Left colon (tissue), 2 donors: ENCODE data around the gene COL11A2. TPM values are rescaled to one million over a fixed set of nuclear protein-coding genes. Genes with fewer than 3 reads are reported as not detected.

Experiments
- ATAC-seq: fragments of 200-7000 bp; cut with Tn5 transposase; one replicate; pipeline ENCODE4 v1.9.1; 2020; ENCODE audit warnings: mild to moderate bottlenecking, moderate library complexity
- DNase-seq, 2 donors: peaks; one replicate each; pipeline ENCODE4 v3.0.0-alpha.2; 2020
- intact Hi-C, 2 donors: fragments of 100-400 bp; cut with DNase I in 1 of 2; cut with micrococcal nuclease in 1 of 2; formaldehyde crosslinking; loops; one replicate each; pipeline versions ENCODE4 v1.11.2 to v1.14.0; 2022; cut with DNase I, micrococcal nuclease
- total RNA-seq, 2 donors: library from RNA; stranded (reverse); fragmentation: NEBNext Ultra II Directional; extraction: Animal tissue kit (Norgen Biotek cat#: 25700); gene quantifications; one replicate each; pipeline ENCODE4 v1.2.1, GENCODE V29; 2021
- donor health status: DM: no; HTN: no; CAD: no.
- donor health status: DM: yes; HTN: yes; CAD: no.

The COL11A2 gene
- total RNA-seq, 2 donors from 2014 or later = 0.45 to 0.55 TPM

DNA sequence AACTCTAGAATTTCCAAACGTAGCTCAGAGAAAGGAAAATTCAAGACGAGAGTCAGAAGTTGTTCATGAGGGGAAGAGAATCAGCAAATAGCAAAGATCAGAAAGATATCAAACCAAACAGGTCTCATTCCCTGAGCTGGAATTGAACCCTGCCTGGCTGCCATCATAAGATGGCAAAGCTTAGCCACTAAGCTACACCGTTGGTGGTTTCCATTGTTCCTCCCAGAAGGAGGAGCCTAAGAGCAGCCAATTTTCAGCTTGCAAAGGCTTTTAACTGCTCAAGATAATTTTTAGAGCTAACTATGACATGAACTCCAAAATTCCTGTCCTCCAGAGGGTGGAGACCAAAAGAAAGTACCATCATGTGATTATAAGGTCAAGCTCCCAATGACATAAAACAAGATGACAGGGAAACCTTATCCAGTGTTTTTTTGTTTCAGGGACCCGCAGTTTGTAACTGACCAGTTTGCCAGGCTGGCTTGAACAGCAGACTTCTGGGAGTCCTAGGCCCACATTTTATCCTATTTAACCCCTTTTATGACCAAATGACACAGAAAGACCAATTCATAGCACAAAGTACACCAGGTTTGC lies 55.9 kb downstream of the COL11A2 start:
- intact Hi-C loops = no loop called here
- DNase-seq = no peak
- ATAC-seq = no peak

DNA sequence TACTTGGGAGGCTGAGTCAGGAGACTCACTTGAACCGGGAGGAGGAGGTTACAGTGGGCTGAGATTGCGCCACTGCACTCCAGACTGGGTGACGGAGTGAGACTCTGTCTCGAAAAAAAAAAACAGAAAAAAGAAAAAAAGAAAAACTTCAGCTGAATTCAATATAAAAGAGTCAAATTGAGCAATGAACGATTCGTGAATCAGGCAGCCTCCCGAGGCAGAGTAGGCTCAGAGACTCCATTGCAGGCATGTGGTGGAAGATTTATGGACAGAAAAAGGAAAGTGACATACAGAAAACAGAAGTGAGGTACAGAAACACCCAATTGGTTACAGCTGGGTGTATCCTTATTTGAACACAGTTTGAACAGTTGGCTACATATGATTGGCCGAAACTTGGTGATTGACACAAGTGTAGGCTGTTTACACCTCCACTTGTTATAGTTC lies 60.2 kb downstream of the COL11A2 start:
- ATAC-seq = no peak
- no peak for DNase-seq

DNA sequence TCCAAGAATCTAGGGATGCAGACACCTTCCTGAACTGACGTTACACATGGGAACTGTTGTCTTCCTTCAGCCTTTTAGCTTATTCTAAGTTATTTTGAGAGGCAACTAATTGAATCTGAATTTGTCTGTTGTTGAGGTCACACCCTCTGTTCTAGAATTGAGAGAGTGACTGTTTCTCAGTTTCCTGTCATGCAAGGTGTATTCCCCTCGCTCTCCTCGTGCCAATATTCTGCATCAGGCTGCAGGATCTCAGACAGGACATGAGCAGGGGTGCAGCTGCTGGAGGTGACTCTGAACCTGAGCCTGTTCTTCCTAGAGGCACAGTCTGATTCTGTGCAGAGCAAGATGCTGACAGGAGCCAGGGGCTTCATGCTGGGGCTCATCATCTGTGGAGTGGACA lies 63.9 kb downstream of the COL11A2 start:
- DNase-seq = no peak
- no peak for ATAC-seq
- intact Hi-C loops = no loop called here

More for the DNA sequence above, 60.2 kb downstream of the COL11A2 start:
- intact Hi-C loops = no loop called here

DNA sequence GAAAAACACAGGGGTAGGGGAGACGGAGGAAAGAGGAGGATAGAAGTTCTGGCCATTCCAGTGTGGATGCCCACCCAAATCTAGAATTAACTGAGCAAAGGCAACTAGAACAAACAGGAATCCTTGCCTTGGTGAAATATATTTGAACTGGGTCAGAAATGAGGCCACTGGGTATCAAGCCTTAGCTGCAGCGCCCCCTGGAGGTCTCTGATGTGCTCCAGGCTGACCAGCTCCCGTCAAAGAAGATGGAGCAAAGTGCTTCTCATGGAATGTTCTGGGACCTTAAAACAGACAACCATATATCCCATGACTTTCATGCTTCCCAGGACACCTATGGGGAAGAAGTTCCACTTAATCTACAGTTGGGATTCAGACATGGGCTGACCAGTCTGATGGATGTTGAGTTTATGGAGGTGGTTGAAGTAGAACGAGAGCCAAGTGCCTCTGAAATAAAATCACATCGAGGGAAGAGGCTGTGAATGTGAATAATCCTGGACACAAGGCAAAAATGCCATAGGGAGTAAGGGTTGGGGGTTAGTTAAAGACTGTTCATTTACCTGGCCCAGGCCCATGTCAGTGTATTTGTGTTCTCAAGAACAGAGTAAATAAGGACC lies 66.1 kb downstream of the COL11A2 start:
- intact Hi-C loops = no loop called here
- DNase-seq (peak; percentile 39 to 87), ATAC-seq (peak; percentile 45)

DNA sequence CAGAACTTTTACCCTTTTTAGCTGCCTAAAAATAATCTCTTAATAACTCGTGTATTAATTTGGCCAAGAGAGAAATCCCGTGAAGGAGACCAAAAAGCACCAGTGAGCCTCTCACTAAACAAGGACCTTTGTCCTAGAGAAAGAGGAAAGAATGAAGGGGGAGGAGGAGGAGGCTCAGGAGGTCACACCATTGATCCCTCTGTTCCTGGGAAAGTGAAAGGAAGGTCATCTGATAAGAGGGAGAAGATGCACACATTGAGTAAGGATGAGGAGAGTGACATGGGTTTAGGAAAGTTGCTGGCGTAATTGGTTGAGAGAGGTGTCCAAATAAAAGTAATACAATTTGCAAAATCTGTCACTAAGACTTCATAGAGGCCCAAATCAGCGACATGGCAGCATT lies 67.3 kb downstream of the COL11A2 start:
- intact Hi-C loops = no loop called here
- ATAC-seq (no peak), DNase-seq (no peak)

DNA sequence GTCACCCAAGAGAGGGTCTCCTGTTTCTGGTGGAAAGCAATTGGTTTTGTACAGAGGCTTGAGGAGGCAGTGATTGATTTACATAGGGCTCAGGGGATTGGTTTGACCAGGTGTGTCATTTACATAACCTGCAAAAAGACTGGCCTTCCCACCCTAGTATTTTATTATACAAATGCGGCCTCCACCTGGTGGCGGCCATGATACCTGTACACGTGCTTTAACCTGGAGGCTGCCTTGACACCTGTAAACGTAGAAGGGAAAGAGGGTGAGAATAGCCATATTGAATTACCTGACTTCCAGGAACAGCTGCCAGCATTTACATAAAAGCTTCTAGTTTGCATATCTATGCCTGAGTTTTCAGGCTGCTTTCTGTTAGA lies 67.8 kb downstream of the COL11A2 start:
- no peak for DNase-seq
- ATAC-seq = no peak
- intact Hi-C loops = no loop called here

DNA sequence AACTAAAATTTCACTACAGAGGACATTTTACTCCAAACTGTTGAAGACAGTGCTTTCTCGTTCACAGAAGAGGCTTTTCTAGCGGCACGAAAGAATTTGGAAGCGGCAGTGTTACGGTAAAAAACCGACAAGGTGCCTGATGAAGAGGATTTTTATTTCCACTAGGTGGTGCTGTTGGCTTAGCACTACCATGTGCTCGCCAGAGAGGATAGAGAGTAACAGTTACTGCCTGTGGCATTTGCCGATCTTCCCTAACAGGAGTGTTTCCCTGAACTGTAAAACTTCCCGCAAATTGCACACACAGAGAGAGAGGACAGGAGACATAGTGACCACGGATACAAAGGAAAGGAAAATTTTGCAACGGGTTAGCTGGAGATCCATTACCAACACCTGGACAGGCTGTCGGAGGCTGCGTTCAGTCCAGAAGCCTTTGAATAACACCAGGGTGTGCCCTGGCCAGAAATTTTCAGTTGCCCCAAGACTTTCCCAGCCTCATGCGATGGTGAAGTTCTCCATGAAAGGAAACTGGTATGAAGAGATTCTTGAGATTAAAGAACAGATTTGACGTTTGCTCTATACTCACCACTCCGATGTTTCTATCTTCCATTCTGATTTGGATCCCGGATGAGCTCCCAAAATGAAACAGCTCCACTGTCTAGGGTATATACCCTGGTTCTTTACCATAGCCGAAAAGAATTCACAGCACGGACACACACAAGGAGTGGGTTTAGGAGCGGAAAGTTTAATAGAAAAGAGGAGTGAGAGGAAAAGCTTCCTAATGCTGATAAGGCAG lies 68.3 kb downstream of the COL11A2 start:
- intact Hi-C loops = no loop called here
- no peak for DNase-seq
- ATAC-seq = no peak

DNA sequence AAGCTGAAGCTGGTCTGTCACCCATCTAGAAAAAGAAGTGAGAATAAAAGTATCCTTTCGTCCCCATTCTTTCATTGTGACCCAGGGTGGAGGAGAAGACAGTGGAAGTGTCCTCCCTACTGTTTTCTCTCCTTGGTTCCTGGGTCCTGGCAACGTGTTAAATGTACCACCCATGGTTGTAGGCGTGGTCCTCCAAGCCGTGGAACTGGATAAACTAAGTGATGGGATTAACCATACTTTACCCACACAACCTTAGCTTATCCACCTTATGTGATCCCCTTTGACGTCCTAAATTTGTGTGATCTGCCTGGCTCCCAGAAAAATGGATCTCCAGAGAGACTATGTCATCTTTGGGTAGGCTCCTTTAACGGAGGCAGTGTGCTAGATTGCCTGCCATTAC lies 69.1 kb downstream of the COL11A2 start:
- DNase-seq = no peak
- intact Hi-C loops = no loop called here
- no peak for ATAC-seq

DNA sequence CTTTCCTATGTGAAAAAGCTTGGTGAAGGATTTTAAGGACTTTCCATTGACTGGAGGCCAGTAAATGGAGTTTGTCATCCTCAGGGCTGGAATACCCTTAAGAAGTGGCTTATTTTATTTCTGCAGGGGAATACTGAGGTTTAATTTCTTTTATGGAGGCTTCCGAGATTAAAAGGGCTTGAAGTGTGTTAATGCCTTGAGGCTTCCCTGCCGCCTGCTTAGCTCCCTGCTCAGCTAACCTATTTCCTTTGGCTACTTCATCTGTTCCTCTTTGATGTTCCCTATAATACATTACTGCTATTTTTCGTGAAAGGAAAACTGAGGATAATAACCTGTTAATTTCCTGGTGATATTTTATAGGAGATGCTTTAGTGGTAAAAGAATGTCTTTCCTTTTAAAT lies 72.3 kb downstream of the COL11A2 start:
- intact Hi-C loops = no loop called here
- no peak for ATAC-seq
- no peak for DNase-seq

DNA sequence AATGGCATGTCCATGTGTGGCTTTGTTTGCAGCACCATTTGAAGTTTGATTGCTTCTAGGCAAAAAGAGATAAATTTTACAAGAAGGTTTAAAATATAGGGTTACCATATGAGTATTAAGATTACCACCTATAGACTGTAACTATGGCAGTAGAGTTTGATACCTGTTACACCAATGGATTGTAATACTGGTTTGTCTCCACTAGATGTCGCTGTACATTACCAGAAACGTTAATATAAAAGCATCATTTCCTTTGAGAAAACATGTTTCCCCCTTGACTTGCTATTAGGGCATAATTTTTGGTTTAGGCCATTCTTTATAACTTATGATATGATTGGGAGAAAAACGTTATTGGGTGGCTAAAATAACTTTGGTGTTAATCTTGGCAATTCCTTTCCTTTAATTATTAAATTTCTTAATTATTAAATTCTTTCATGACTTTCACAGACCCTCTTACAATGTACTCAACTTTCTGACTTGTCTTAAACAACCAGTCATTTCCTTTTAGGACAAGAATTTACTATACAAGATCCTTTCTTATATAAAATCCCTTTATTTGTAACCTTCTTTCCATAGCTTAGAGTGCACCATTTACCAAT lies 73.6 kb downstream of the COL11A2 start:
- intact Hi-C loops = loop anchor here in 1 of 2 donors (5.0 kb wide), 1 partner anchor 129 kb away; no protein-coding TSS in a partner anchor
- DNase-seq = no peak
- ATAC-seq = no peak

DNA sequence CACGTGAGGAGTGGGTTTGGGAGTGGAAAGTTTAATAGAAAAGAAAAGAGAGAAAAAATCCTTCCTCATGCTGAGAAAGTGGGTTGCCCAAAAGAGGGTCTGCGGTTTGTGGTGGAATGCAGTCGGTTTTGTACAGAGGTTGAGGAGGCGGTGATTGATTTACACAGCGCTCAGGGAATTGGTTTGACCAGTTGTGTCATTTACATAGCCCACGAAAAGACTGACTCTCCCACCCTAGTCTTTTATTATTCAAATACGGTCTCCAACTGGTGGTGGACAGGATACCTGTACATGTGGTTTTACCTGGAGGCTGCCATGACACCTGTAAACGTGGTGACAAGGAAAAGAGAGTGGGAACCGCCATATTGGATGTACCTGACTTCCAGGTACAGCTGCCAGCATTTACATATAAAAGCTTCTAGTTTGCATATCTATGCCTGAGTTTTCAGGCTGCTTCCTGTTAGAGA lies 74.4 kb downstream of the COL11A2 start:
- ATAC-seq (no peak), DNase-seq (no peak)
- intact Hi-C loops = loop anchor here in 1 of 2 donors (5.0 kb wide), 1 partner anchor 129 kb away; no protein-coding TSS in a partner anchor

DNA sequence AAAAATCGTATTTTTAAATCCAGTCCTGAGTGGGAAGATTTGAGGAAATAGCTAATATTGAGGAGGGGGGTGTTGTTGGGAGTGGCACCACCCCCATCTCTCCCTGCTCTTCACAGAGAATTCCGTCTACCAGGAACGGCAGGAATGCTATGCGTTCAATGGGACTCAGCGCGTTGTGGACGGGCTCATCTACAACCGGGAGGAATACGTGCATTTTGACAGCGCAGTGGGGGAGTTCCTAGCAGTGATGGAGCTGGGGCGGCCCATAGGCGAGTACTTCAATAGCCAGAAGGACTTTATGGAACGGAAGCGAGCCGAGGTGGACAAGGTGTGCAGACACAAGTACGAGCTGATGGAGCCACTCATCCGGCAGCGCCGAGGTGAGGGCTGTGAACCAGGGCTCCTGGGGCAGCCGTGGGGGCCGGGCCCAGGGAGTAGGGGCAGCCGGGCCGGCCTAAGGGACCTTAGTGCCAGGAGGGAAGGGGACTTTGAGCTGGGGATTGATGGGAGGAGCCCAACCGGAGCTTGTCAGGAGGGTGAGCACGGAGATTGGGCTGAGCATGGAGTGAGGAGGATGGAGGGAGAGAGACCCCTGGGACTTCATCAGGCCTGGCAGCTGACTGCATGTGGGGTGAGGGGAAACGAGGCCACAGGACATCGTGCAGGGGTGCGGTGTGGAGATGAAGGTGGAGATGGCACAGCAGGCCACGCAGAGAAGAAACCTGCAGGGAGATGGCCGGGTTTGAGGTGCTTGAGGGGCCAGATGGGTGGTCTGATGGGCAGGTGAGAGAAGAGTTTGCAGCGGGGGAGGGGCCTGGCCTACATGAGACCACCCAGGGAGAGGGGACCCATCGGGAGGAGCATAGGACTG lies 75.2 kb downstream of the COL11A2 start:
- intact Hi-C loops = loop anchor here in 1 of 2 donors (5.0 kb wide), 1 partner anchor 130 kb away; no protein-coding TSS in a partner anchor
- DNase-seq (no peak), ATAC-seq (no peak)

DNA sequence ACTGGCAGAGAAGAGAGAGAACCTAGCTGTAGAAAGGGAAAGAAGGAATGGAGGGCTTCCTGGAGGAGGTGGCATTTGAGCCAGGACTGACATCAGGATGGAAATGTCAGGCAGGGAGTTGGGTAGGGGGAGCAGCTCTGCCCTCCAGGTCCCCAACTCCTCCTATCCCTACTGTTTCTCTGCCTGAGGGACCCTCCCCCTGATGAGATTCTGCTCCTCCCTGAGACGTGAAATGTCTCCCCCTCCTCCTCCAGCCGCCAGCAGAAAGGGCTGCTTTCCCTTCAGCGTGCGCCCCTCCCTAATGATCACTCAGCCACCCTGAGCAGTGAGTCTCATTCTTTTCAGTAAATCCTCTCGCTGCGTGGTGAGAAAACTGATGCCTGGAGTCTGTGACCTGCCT lies 75.8 kb downstream of the COL11A2 start:
- intact Hi-C loops = loop anchor here in 1 of 2 donors (5.0 kb wide), 1 partner anchor 131 kb away; no protein-coding TSS in a partner anchor
- DNase-seq (no peak), ATAC-seq (no peak)

DNA sequence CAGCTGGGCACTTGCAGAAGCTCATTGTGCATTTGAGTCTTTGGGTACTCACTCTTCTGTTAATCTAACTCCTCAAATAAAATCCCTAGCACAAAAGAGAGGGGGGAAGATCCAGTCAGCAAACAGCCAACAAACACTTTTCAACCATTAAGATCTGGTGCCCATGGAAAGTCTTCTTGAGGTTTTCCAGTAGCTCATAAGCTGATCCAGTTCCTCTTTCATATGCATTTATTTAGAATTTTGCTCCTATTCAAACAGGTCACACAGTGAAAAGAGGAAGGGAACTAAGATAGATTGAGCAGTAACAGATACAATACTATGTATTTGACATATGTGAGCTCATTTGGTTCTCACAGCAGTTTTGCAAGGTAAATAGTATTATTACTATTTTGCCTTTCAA lies 77.9 kb downstream of the COL11A2 start:
- ATAC-seq (no peak), DNase-seq (no peak)
- intact Hi-C loops = no loop called here

DNA sequence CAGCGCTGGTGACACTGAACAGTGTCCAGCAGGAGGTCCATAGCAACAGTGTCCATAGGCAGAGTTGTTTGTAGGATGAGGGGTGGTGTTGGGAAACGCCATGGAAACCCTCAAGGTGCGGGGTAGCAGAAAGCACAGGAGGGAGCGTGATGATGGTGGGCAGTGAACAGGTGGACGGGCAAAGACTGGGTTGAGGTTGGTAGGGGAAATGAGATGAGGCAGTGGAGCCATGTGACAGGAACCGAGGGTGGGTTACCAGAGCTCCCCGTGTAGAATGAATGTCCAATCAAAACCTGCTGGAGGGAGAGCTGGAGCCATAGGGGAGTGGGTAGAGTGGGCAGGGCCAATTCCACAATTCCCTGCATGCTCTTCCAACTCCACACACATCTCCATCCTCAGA lies 78.5 kb downstream of the COL11A2 start:
- DNase-seq (no peak), ATAC-seq (no peak)
- intact Hi-C loops = no loop called here
